Measurements from ENCODE around the gene PSMB9.

Gene PSMB9

GRCh38 chr6:32851025-32851424, 3.0 kb upstream of the PSMB9 start:
- Histone ChIP-seq H3K4me1 (ENCODE audit: control insufficient read depth in 1 of 2, insufficient read depth in 2 of 2, low read length in 2 of 2) (peaks cover 14 to 26% of the 10 kb centered on the region in 2 donors), H3K27me3 (ENCODE audit: low read depth, low read length) (no peaks in the 10 kb centered on the region), H3K36me3 (ENCODE audit: control insufficient read depth in 1 of 2, insufficient read depth in 2 of 2, low read length in 2 of 2) (peaks cover 33 to 39% of the 10 kb centered on the region in 2 donors), H3K9me3 (ENCODE audit: control insufficient read depth in 1 of 2, low read length in 2 of 2) (no peaks in the 10 kb centered on the region), H3K4me3 (ENCODE audit: low read depth in 1 of 2, low read length in 2 of 2) (no peak overlapping the region), H3K27ac (ENCODE audit: low read length) (no peak overlapping the region)

GRCh38 chr6:32852018-32852843, 1.8 kb upstream of the PSMB9 start:
- Histone ChIP-seq H3K36me3 (ENCODE audit: control insufficient read depth in 1 of 2, insufficient read depth in 2 of 2, low read length in 2 of 2) (peaks cover 30 to 37% of the 10 kb centered on the region in 2 donors), H3K4me1 (ENCODE audit: control insufficient read depth in 1 of 2, insufficient read depth in 2 of 2, low read length in 2 of 2) (peaks cover 14 to 26% of the 10 kb centered on the region in 2 donors), H3K4me3 (ENCODE audit: low read depth in 1 of 2, low read length in 2 of 2) (peak overlapping the region; percentile 89 to 95), H3K27me3 (ENCODE audit: low read depth, low read length) (no peaks in the 10 kb centered on the region), H3K9me3 (ENCODE audit: control insufficient read depth in 1 of 2, low read length in 2 of 2) (no peaks in the 10 kb centered on the region), H3K27ac (ENCODE audit: low read length) (peak overlapping the region; percentile 96)

GRCh38 chr6:32852844-32853540, 1.0 kb upstream of the PSMB9 start:
- Histone ChIP-seq H3K27me3 (ENCODE audit: low read depth, low read length) (no peaks in the 10 kb centered on the region), H3K4me1 (ENCODE audit: control insufficient read depth in 1 of 2, insufficient read depth in 2 of 2, low read length in 2 of 2) (peaks cover 14 to 26% of the 10 kb centered on the region in 2 donors), H3K4me3 (ENCODE audit: low read depth in 1 of 2, low read length in 2 of 2) (peak overlapping the region; percentile 89 to 95), H3K36me3 (ENCODE audit: control insufficient read depth in 1 of 2, insufficient read depth in 2 of 2, low read length in 2 of 2) (peaks cover 32 to 35% of the 10 kb centered on the region in 2 donors), H3K9me3 (ENCODE audit: control insufficient read depth in 1 of 2, low read length in 2 of 2) (no peaks in the 10 kb centered on the region), H3K27ac (ENCODE audit: low read length) (peak overlapping the region; percentile 96)

- H3K4me3 ChIP-seq (ENCODE audit: low read depth in 1 of 2, low read length in 2 of 2): peak overlapping the region; percentile 89 to 95
- H3K4me1 ChIP-seq (ENCODE audit: control insufficient read depth in 1 of 2, insufficient read depth in 2 of 2, low read length in 2 of 2): peaks cover 14 to 26% of the 10 kb centered on the region in 2 donors
- H3K36me3 ChIP-seq (ENCODE audit: control insufficient read depth in 1 of 2, insufficient read depth in 2 of 2, low read length in 2 of 2): peaks cover 32 to 38% of the 10 kb centered on the region in 2 donors
- H3K27ac ChIP-seq (ENCODE audit: low read length): peak overlapping the region; percentile 96
- no peaks in the 10 kb centered on the region for H3K27me3 ChIP-seq (ENCODE audit: low read depth, low read length)
- no peaks in the 10 kb centered on the region for H3K9me3 ChIP-seq (ENCODE audit: control insufficient read depth in 1 of 2, low read length in 2 of 2)
Measured at GRCh38 chr6:32854376-32855178, 585 bp downstream of the PSMB9 start.

- no peaks in the 10 kb centered on the region for H3K9me3 ChIP-seq (ENCODE audit: control insufficient read depth in 1 of 2, low read length in 2 of 2)
- no peaks in the 10 kb centered on the region for H3K27me3 ChIP-seq (ENCODE audit: low read depth, low read length)
- peak overlapping the region in 1 of 2 donors; percentile 89 for H3K4me3 ChIP-seq (ENCODE audit: low read depth in 1 of 2, low read length in 2 of 2)
- peaks cover 27 to 28% of the 10 kb centered on the region in 2 donors for H3K36me3 ChIP-seq (ENCODE audit: control insufficient read depth in 1 of 2, insufficient read depth in 2 of 2, low read length in 2 of 2)
- peaks cover 14 to 26% of the 10 kb centered on the region in 2 donors for H3K4me1 ChIP-seq (ENCODE audit: control insufficient read depth in 1 of 2, insufficient read depth in 2 of 2, low read length in 2 of 2)
- peak overlapping the region; percentile 96 for H3K27ac ChIP-seq (ENCODE audit: low read length)
Measured at GRCh38 chr6:32855467-32856174, 1.6 kb downstream of the PSMB9 start.

GRCh38 chr6:32857156-32857891, 3.3 kb downstream of the PSMB9 start:
- H3K4me1 ChIP-seq (ENCODE audit: control insufficient read depth in 1 of 2, insufficient read depth in 2 of 2, low read length in 2 of 2): peaks cover 8 to 13% of the 10 kb centered on the region in 2 donors
- no peaks in the 10 kb centered on the region for H3K27me3 ChIP-seq (ENCODE audit: low read depth, low read length)
- H3K36me3 ChIP-seq (ENCODE audit: control insufficient read depth in 1 of 2, insufficient read depth in 2 of 2, low read length in 2 of 2): peaks cover 22 to 23% of the 10 kb centered on the region in 2 donors
- H3K9me3 ChIP-seq (ENCODE audit: control insufficient read depth in 1 of 2, low read length in 2 of 2): no peaks in the 10 kb centered on the region
- no peak overlapping the region for H3K4me3 ChIP-seq (ENCODE audit: low read depth in 1 of 2, low read length in 2 of 2)
- no peak overlapping the region for H3K27ac ChIP-seq (ENCODE audit: low read length)

- no peak overlapping the region for H3K4me3 ChIP-seq (ENCODE audit: low read depth in 1 of 2, low read length in 2 of 2)
- H3K4me1 ChIP-seq (ENCODE audit: control insufficient read depth in 1 of 2, insufficient read depth in 2 of 2, low read length in 2 of 2): peaks cover 7 to 13% of the 10 kb centered on the region in 2 donors
- H3K9me3 ChIP-seq (ENCODE audit: control insufficient read depth in 1 of 2, low read length in 2 of 2): no peaks in the 10 kb centered on the region
- no peaks in the 10 kb centered on the region for H3K27me3 ChIP-seq (ENCODE audit: low read depth, low read length)
- H3K27ac ChIP-seq (ENCODE audit: low read length): no peak overlapping the region
- H3K36me3 ChIP-seq (ENCODE audit: control insufficient read depth in 1 of 2, insufficient read depth in 2 of 2, low read length in 2 of 2): peaks cover 22 to 23% of the 10 kb centered on the region in 2 donors
Measured at GRCh38 chr6:32858194-32858593, 4.2 kb downstream of the PSMB9 start.

GRCh38 chr6:32860674-32861073, 6.7 kb downstream of the PSMB9 start:
- Histone ChIP-seq H3K4me3 (ENCODE audit: low read depth in 1 of 2, low read length in 2 of 2) (no peak overlapping the region), H3K9me3 (ENCODE audit: control insufficient read depth in 1 of 2, low read length in 2 of 2) (no peaks in the 10 kb centered on the region)

GRCh38 chr6:32862725-32863124, 8.7 kb downstream of the PSMB9 start:
- Histone ChIP-seq H3K4me3 (ENCODE audit: low read depth in 1 of 2, low read length in 2 of 2) (no peak overlapping the region), H3K9me3 (ENCODE audit: control insufficient read depth in 1 of 2, low read length in 2 of 2) (no peaks in the 10 kb centered on the region), H3K36me3 (ENCODE audit: control insufficient read depth in 1 of 2, insufficient read depth in 2 of 2, low read length in 2 of 2) (peaks cover 16 to 17% of the 10 kb centered on the region in 2 donors), H3K27ac (ENCODE audit: low read length) (no peak overlapping the region), H3K4me1 (ENCODE audit: control insufficient read depth in 1 of 2, insufficient read depth in 2 of 2, low read length in 2 of 2) (no peaks in the 10 kb centered on the region), H3K27me3 (ENCODE audit: low read depth, low read length) (no peaks in the 10 kb centered on the region)

More at GRCh38 chr6:32860674-32861073, 6.7 kb downstream of the PSMB9 start:
- H3K36me3 ChIP-seq (ENCODE audit: control insufficient read depth in 1 of 2, insufficient read depth in 2 of 2, low read length in 2 of 2): peaks cover 22 to 23% of the 10 kb centered on the region in 2 donors
- H3K27ac ChIP-seq (ENCODE audit: low read length): no peak overlapping the region
- peaks cover under 1 to 1% of the 10 kb centered on the region in 2 donors for H3K4me1 ChIP-seq (ENCODE audit: control insufficient read depth in 1 of 2, insufficient read depth in 2 of 2, low read length in 2 of 2)
- H3K27me3 ChIP-seq (ENCODE audit: low read depth, low read length): no peaks in the 10 kb centered on the region
